HepG2 (cell line): ENCODE data around the gene SLC9A9. TPM values are rescaled to one million over a fixed set of nuclear protein-coding genes. Genes with fewer than 3 reads are reported as not detected.

ENCODE experiments used
- ATAC-seq: fragments of 200-7000 bp; cut with Tn5 transposase; 3 replicates; pipeline ENCODE4 v1.9.1; 2020; ENCODE audit warnings: mild to moderate bottlenecking, moderate library complexity
- BruUV-seq: library from RNA; stranded (reverse); fragments of 400-500 nt; replicated peaks from 2 replicates; lab custom pipeline; 2021; lab: Mats Ljungman, UMichigan
- CTCF ChIA-PET: fragments of 300-600 bp; formaldehyde crosslinking; extraction: SDS; loops from one replicate; lab custom pipeline; 2021; ENCODE audit warnings: low total read pairs, inconsistent platforms, low intra/inter-chr PET ratio; lab: Yijun Ruan, JAX
- POLR2A ChIA-PET: fragments of 350-600 bp; sonication (Branson Sonifier 250); formaldehyde crosslinking; loops from one replicate; lab custom pipeline; 2020; ENCODE audit warnings: antibody characterized with exemption, inconsistent platforms; lab: Yijun Ruan, JAX
- DNase-seq: peaks from one replicate; pipeline ENCODE4 v3.0.0-alpha.2; 2015; ENCODE audit warnings: low spot score
- FAIRE-seq: peaks from 3 replicates; lab custom pipeline; 2011; peaks lifted over from hg19 to GRCh38; lab: Jason Lieb, UNC
- H2AFZ ChIP-seq: one replicate; pipeline ENCODE4 v1.6.1; 2011; ENCODE audit warnings: low read length, inconsistent platforms
- H3K27ac ChIP-seq: fragments of 300-600 bp; 3 replicates; pipeline ENCODE4 v1.8.0; 2011; ENCODE audit warnings: mixed run types, mild to moderate bottlenecking, mixed read lengths, low read length, inconsistent platforms; ENCODE audit not compliant: insufficient read depth; ENCODE audit errors: extremely low read length
- H3K27me3 ChIP-seq, 2 experiments: fragments of 200-600 bp in 1 of 2; 2 replicates in 1 of 2; 3 replicates in 1 of 2; pipeline versions ENCODE4 v1.6.0 to v1.8.0; 2011; ENCODE audit warnings: low read length in 2 of 2, mild to moderate bottlenecking in 2 of 2, moderate library complexity in 2 of 2, inconsistent platforms in 1 of 2; ENCODE audit not compliant: insufficient read depth in 2 of 2, control insufficient read depth in 1 of 2
- H3K36me3 ChIP-seq, 2 experiments: fragments of 200-600 bp in 1 of 2; replicated peaks in 1 of 2; 2 replicates in 1 of 2; 3 replicates in 1 of 2; pipeline versions ENCODE4 v1.5.1 to v1.8.0; 2011; ENCODE audit warnings: low read length in 2 of 2, inconsistent platforms in 1 of 2; ENCODE audit not compliant: insufficient read depth in 2 of 2, control insufficient read depth in 1 of 2
- H3K4me1 ChIP-seq: 2 replicates; pipeline ENCODE4 v1.5.1; 2012; ENCODE audit warnings: low read length, inconsistent platforms; ENCODE audit not compliant: insufficient read depth
- H3K4me2 ChIP-seq: 2 replicates; pipeline ENCODE4 v1.6.0; 2011; ENCODE audit warnings: low read depth, low read length, inconsistent platforms
- H3K4me3 ChIP-seq, 3 experiments: fragments of 200-600 bp in 1 of 3; sonication (generic), shearing (Covaris generic) in 1 of 3; replicated peaks in 1 of 3; 2 replicates each; pipeline ENCODE4 v1.5.1; 2011 to 2016; ENCODE audit warnings: low read length in 3 of 3, inconsistent platforms in 2 of 3, low read depth in 2 of 3, mild to moderate bottlenecking in 2 of 3, control low read depth in 1 of 3, mixed read lengths in 1 of 3; ENCODE audit not compliant: insufficient read depth in 1 of 3
- H3K79me2 ChIP-seq: one replicate; pipeline ENCODE4 v1.6.1; 2011; ENCODE audit warnings: low read length, inconsistent platforms; ENCODE audit not compliant: insufficient read depth
- H3K9ac ChIP-seq: 2 replicates; pipeline ENCODE4 v1.6.0; 2011; ENCODE audit warnings: mild to moderate bottlenecking, low read depth, low read length, inconsistent platforms; ENCODE audit not compliant: insufficient read depth
- H3K9me3 ChIP-seq: 2 replicates; pipeline ENCODE4 v1.5.1; 2012; ENCODE audit warnings: mild to moderate bottlenecking, low read length
- H4K20me1 ChIP-seq: 2 replicates; pipeline ENCODE4 v1.6.0; 2011; ENCODE audit warnings: inconsistent platforms, mild to moderate bottlenecking, low read length, moderate library complexity; ENCODE audit not compliant: insufficient read depth
- ATF7 ChIP-seq, 2 experiments: fragments of 450-650 bp in 1 of 2; sonication (generic) in 1 of 2; formaldehyde crosslinking in 1 of 2; IDR thresholded peaks; 2 replicates each; pipeline versions ENCODE4 v1.4.0 to v1.6.1; 2016 to 2020; ENCODE audit warnings: antibody characterized with exemption in 1 of 2, mild to moderate bottlenecking in 1 of 2, missing genetic modification reagents in 1 of 2
- CHD4 ChIP-seq: fragments of 200-600 bp; sonication (generic); IDR thresholded peaks from 2 replicates; pipeline ENCODE4 v1.7.0; 2017; ENCODE audit warnings: mild to moderate bottlenecking, low read length, borderline replicate concordance
- EEA1 ChIP-seq: sonication (generic); formaldehyde crosslinking; IDR thresholded peaks from 2 replicates; pipeline ENCODE4 v1.5.1; 2020; ENCODE audit warnings: mild to moderate bottlenecking, missing genetic modification reagents, borderline replicate concordance
- HHEX ChIP-seq: IDR thresholded peaks from 2 replicates; pipeline ENCODE4 v1.6.1; 2016; ENCODE audit warnings: control low read depth
- JDP2 ChIP-seq: sonication (generic); formaldehyde crosslinking; IDR thresholded peaks from 2 replicates; pipeline ENCODE4 v1.8.1; 2022; ENCODE audit warnings: missing genetic modification reagents, borderline replicate concordance
- KAT8 ChIP-seq: IDR thresholded peaks from 2 replicates; pipeline ENCODE4 v1.6.1; 2016; ENCODE audit warnings: missing genetic modification reagents, missing compliant biosample characterization
- NKX3-1 ChIP-seq: sonication (generic); formaldehyde crosslinking; IDR thresholded peaks from 2 replicates; pipeline ENCODE4 v1.5.0; 2020; ENCODE audit warnings: missing genetic modification reagents
- RXRB ChIP-seq: IDR thresholded peaks from 2 replicates; pipeline ENCODE4 v1.6.1; 2016; ENCODE audit warnings: borderline replicate concordance, missing genetic modification reagents, missing compliant biosample characterization
- WGBS: methylation state at CpG from one replicate; pipeline ENCODE4 v1.1.6; 2017; ENCODE audit warnings: low lambda C conversion rate; 5-methylcytosine and 5-hydroxymethylcytosine counted together
- in situ Hi-C: cut with HindIII; loops from 2 replicates; pipeline ENCODE4 v1.10.0; 2017; ENCODE audit warnings: low pct_unique_long_range_greater_than_20kb; ENCODE audit not compliant: extremely low pct_ligation_motif_present
- intact Hi-C: fragments of 100-400 bp; cut with micrococcal nuclease; formaldehyde crosslinking; loops from one replicate; pipeline ENCODE4 v1.10.0; 2022; ENCODE audit not compliant: unreplicated experiment
- polyA plus RNA-seq, 8 experiments: library from polyadenylated mRNA; depleted of rRNA in 3 of 8; stranded (reverse) in 7 of 8; unstranded in 1 of 8; fragments of >200 nt; fragmentation: Illumina TruSeq in 4 of 8; extraction: Trizol in 4 of 8; gene quantifications; 2 replicates each; pipeline versions ENCODE4 v1.2.1 to v1.2.3, GENCODE V29; 2011 to 2016; ENCODE audit warnings: low read depth in 4 of 8, missing spikeins in 1 of 8, mixed read lengths in 1 of 8; ENCODE audit not compliant: insufficient read depth in 1 of 8
- total RNA-seq, 5 experiments: library from RNA; depleted of rRNA; stranded (reverse); fragments of >200 nt; fragmentation: Illumina TruSeq; extraction: Trizol; gene quantifications; 2 replicates each; pipeline ENCODE4 v1.2.3, GENCODE V29; 2016; ENCODE audit warnings: low read depth in 1 of 5
- TF ChIP-seq, protein P1 (sequence below): sonication (generic); formaldehyde crosslinking; IDR thresholded peaks from 2 replicates; pipeline ENCODE4 v1.5.0; 2020; ENCODE audit warnings: mild to moderate bottlenecking, missing genetic modification reagents, moderate library complexity
- TF ChIP-seq, protein P2 (sequence below), 2 experiments: sonication (generic) in 1 of 2; formaldehyde crosslinking in 1 of 2; IDR thresholded peaks; 2 replicates each; pipeline versions ENCODE4 v1.4.0 to v1.6.1; 2016 to 2020; ENCODE audit warnings: borderline replicate concordance in 1 of 2, low read depth in 1 of 2, mild to moderate bottlenecking in 1 of 2, missing genetic modification reagents in 1 of 2
- TF ChIP-seq, protein P3 (sequence below): sonication (generic); formaldehyde crosslinking; IDR thresholded peaks from 2 replicates; pipeline ENCODE4 v1.4.0; 2020; ENCODE audit warnings: low read depth, mild to moderate bottlenecking, missing genetic modification reagents

SLC9A9 gene
- total and polyA plus RNA-seq, 2 of the 13 experiments (the other 11 are each of a cell fraction or from before 2014, with no cell fraction given) = not detected

DNA sequence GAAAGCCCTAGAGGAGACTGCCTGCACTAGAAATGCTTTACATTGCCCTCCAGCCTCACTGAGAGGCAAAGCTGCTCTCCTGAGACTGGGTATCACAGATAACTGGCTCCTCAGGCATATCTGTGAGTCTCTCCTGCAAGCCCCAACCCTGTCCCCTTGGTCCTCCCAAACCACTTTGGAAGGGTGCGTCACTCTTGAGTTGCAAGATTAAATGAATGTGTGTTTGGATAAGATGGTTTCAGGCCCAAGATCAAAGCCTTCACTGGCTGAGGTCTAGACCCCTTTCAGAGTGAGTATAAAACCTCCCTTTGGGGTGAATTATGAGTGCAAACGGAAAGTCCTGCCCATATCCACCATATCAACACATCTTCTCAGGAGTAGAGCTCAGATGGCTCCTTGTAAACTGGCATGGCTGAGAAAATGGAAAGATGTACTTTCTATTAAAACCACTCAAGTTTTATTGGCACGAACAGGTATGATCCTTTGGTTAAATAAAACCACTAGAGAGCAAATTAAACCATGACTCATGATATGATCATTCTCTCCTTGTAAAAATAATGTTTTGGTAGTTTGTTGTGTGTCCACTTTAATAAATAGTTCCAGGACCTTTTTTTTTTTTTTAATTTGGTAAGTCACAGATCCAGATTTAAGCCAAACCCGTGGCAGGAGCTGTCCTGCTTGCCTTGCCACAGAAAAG is 564.7 kb downstream of the SLC9A9 start:
- WGBS = 0% methylated on average over 4 of the region's 4 CpGs
- Histone ChIP-seq H3K36me3 (no peaks in the 10 kb centered on the region), H3K9ac (no peak overlapping the region), H3K4me2 (no peak overlapping the region), H3K27me3 (no peaks in the 10 kb centered on the region), H3K79me2 (no peaks in the 10 kb centered on the region), H3K4me1 (no peaks in the 10 kb centered on the region), H4K20me1 (no peaks in the 10 kb centered on the region), H2AFZ (no peak overlapping the region), H3K4me3 (no peak overlapping the region), H3K9me3 (no peaks in the 10 kb centered on the region), H3K27ac (no peak overlapping the region)
- POLR2A ChIA-PET = no interaction called here
- CTCF ChIA-PET = no interaction called here
- in situ Hi-C loops = no loop called here
- intact Hi-C loops = no loop called here
- TF ChIP-seq HHEX (CRISPR knock-in tag) (no peak), RXRB (CRISPR knock-in tag) (no peak), KAT8 (CRISPR knock-in tag) (no peak), JDP2 (CRISPR knock-in tag) (no peak), EEA1 (no peak), NKX3-1 (CRISPR knock-in tag) (no peak)
- TF ChIP-seq, protein P1, sequence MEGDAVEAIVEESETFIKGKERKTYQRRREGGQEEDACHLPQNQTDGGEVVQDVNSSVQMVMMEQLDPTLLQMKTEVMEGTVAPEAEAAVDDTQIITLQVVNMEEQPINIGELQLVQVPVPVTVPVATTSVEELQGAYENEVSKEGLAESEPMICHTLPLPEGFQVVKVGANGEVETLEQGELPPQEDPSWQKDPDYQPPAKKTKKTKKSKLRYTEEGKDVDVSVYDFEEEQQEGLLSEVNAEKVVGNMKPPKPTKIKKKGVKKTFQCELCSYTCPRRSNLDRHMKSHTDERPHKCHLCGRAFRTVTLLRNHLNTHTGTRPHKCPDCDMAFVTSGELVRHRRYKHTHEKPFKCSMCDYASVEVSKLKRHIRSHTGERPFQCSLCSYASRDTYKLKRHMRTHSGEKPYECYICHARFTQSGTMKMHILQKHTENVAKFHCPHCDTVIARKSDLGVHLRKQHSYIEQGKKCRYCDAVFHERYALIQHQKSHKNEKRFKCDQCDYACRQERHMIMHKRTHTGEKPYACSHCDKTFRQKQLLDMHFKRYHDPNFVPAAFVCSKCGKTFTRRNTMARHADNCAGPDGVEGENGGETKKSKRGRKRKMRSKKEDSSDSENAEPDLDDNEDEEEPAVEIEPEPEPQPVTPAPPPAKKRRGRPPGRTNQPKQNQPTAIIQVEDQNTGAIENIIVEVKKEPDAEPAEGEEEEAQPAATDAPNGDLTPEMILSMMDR (CRISPR knock-in tag) = no peak
- FAIRE-seq = no peak
- DNase-seq = no peak
- no peak for ATAC-seq
- no TSS peak for BruUV-seq

DNA sequence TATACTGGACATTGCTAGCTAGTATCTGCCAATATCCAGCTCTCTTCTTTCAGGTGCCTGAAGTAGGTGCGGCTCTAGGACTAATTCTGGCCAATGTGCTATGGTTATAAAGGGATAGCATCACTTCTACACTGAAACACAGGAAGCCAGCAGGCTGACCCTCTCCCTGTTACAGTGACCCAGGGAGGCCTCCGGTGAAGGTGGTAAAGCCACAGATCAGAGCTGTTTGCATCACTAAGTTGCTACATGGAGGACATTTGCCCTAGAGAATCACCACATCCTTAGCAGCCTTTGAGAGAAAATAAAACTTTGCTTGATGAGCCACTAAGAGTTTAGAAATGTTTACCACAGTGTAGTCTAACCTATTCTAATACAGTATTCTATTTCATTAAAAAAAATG is 567.3 kb downstream of the SLC9A9 start:
- Histone ChIP-seq H3K27ac (no peak overlapping the region), H3K9me3 (no peaks in the 10 kb centered on the region), H3K79me2 (no peaks in the 10 kb centered on the region), H2AFZ (no peak overlapping the region), H3K9ac (no peak overlapping the region), H3K4me3 (no peak overlapping the region), H4K20me1 (no peaks in the 10 kb centered on the region), H3K4me1 (no peaks in the 10 kb centered on the region), H3K27me3 (no peaks in the 10 kb centered on the region), H3K36me3 (no peaks in the 10 kb centered on the region), H3K4me2 (no peak overlapping the region)
- 47% methylated on average over 2 of the region's 2 CpGs for WGBS
- FAIRE-seq = no peak
- TF ChIP-seq, protein P2, sequence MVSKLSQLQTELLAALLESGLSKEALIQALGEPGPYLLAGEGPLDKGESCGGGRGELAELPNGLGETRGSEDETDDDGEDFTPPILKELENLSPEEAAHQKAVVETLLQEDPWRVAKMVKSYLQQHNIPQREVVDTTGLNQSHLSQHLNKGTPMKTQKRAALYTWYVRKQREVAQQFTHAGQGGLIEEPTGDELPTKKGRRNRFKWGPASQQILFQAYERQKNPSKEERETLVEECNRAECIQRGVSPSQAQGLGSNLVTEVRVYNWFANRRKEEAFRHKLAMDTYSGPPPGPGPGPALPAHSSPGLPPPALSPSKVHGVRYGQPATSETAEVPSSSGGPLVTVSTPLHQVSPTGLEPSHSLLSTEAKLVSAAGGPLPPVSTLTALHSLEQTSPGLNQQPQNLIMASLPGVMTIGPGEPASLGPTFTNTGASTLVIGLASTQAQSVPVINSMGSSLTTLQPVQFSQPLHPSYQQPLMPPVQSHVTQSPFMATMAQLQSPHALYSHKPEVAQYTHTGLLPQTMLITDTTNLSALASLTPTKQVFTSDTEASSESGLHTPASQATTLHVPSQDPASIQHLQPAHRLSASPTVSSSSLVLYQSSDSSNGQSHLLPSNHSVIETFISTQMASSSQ (IDR thresholded peaks at IDR 0.05; ENCODE audit: low read depth) = no peak
- TF ChIP-seq, protein P2 (CRISPR knock-in tag; IDR thresholded peaks at IDR 0.05; ENCODE audit: borderline replicate concordance) = no peak
- no peak for TF ChIP-seq CHD4
- TF ChIP-seq, protein P3, sequence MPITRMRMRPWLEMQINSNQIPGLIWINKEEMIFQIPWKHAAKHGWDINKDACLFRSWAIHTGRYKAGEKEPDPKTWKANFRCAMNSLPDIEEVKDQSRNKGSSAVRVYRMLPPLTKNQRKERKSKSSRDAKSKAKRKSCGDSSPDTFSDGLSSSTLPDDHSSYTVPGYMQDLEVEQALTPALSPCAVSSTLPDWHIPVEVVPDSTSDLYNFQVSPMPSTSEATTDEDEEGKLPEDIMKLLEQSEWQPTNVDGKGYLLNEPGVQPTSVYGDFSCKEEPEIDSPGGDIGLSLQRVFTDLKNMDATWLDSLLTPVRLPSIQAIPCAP (CRISPR knock-in tag) = no peak
- no peak for TF ChIP-seq ATF7 (IDR thresholded peaks at IDR 0.05)
- no peak for TF ChIP-seq ATF7 (CRISPR knock-in tag; IDR thresholded peaks at IDR 0.05)
- in situ Hi-C loops = no loop called here
- ChIA-PET CTCF (no interaction called here), POLR2A (no interaction called here)
- intact Hi-C loops = no loop called here
- no peak for DNase-seq
- no TSS peak for BruUV-seq
- no peak for ATAC-seq
